Skeletal muscle cell (primary cell): Measurements from ENCODE around the gene CPEB3.
"Not testable (repeated sequence)": the region's sequence is repeated elsewhere in the genome, so short reads cannot be mapped to it uniquely, and the experiment has no call there.

Source experiments
- DNase-seq: peaks from one replicate; pipeline ENCODE4 v3.0.0-alpha.2; 2010; ENCODE audit warnings: low read depth
- H3K4me3 ChIP-seq: 2 replicates; pipeline ENCODE4 v1.5.1; 2011; ENCODE audit warnings: low read depth, mild to moderate bottlenecking, control low read depth, low read length, moderate library complexity

The CPEB3 gene

DNA sequence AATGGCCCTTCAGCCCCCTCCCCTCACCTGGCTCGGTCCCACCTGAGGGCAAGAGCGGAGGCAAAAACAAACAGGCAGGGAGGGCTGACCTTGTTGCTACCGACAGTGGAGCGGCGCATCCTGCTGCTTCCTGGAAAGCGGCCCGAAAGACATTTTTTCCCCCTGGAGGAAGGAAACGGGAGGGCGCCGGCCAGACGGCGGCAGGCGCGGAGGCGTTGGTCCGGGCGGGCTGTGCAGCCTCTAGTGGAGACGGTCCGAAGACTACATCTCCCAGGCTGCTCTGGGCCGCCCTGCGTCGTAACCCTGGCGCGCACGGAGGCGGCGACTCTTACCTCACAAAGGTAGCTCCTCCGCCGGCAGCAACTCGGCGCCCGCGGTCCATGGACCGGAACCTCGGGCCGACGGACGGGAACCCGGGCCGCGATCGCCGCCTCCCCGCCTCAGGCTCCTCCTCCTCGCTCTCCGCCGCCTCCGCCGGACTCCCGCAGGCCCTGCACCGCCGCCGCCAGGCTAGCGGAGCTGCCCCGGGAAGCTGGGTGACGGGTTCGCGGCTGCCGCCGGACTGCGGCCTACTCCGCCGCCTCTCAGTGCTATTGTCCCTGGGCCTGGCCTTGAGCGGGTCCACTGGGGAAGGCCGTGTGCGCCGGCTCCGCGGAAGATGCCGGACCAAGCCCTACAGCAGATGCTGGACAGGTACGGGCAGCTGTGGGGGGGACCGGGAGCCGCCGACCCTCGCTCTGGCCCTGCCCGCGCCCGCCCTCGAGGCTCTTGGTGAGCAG lies at the start of gene CPEB3, which contains the start of gene MARCHF5:
Gene CPEB3 (minus strand): TSS at position 242 of the 779 bp plus-strand sequence. CDS start 50,728 bp downstream, outside the sequence.
Gene MARCHF5 (plus strand): TSS at position 331 of the 779 bp plus-strand sequence. CDS start 328 bp downstream, at position 659.
- peak; percentile 87 for DNase-seq
- peak within 1 kb of the TSS; percentile 95 for H3K4me3 ChIP-seq

DNA sequence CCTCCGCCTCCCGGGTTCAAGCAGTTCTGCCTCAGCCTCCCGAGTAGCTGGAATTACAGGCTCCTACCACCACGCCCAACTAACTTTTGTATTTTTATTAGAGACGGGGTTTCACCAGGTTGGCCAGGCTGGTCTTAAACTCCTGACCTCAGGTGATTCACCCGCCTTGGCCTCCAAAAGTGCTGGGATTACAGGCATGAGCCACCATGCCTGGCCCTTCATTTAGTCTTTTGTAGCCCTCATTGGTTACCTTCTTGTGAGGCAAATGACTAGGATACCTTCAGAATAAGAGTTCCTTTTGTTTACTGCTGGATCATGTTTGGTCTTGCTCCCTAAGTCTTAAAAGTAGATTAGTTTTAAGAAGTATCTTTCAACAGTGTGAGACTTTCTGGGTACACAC lies 39.0 kb upstream of the CPEB3 start:
- H3K4me3 ChIP-seq, DNase-seq: not testable (repeated sequence)

DNA sequence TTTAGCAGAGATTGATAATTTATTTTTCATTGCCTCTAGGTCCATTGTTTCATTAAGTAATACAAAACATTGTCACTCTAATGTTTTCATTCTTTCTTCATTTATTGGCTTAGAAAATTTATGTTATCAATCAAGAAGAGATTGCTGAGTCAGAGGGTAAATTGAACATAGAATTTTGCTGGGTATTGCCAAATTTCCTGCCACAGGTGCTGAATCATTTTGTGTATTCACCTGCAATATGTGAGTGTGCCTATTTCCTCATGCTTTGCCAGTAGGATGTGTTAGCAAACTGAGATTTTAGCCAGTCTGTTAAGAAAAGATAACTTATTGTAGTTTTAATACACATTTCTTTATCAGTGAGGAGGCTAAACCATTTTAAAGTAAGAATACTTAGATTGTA lies 38.1 kb upstream of the CPEB3 start:
- DNase-seq: no peak

DNA sequence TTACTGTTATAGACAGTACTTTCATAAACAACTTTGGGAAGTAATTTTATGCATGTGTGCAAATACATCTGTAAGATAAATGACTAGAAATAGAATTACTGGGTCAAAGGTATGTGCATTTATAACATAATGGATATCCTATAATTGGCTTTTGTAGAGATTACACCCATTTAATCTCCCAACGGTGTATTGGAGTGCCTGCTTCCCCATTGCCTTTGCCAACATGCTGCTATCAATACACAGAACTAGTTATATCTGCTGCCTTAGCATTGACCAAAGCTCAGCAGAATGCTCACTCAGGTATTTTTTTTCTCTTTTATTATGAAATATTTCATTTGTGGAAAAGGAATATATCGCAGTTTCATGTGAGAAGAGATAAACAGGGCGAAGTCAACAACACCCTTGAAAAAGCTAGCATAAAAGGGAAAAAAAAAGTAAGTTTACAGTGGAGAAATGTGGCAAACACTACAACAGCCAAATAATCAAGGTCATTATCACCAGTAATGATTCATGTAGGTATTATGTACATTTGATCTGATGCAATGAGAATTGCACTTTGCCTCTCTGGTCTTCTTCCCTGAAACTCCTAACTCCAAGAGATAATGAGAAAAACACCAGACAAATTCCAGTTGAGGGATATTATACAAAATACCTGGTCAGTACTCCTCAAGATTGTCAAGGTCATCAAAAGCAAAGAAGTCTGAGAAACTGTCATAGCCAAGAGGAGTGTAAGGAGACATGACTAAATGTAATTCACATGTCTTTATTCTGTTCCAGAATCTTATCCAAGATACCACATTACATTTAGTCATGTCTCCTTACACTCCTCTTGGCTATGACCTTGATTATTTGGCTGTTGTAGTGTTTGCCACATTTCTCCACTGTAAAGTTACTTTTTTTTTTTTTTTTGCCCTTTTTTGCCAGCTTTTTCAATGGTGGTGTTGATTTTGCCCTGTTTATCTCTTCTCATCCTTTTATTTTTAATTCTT lies 36.9 kb upstream of the CPEB3 start:
- H3K4me3 ChIP-seq: no peak overlapping the region
- no peak for DNase-seq

More for the DNA sequence above, 38.1 kb upstream of the CPEB3 start:
- no peak overlapping the region for H3K4me3 ChIP-seq

DNA sequence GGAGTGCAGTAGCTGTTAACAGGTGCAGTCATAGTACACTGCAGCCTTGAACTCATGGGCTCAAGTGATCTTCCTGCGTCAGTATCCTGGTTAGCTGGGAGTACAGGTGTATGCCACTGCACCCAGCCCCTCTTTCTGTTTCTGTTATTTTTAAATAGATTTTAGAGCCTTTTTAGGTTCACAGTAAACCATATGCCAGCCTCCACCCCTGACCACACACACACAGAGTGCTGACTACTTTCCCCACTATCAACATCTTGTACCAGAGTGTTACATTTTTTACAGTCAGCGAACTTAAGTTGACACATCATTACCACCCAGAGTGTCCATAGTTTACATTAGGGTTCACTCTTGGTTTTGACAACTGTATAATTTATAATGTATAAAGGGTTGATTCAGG lies 32.2 kb upstream of the CPEB3 start:
- no peak for DNase-seq
- no peak overlapping the region for H3K4me3 ChIP-seq

DNA sequence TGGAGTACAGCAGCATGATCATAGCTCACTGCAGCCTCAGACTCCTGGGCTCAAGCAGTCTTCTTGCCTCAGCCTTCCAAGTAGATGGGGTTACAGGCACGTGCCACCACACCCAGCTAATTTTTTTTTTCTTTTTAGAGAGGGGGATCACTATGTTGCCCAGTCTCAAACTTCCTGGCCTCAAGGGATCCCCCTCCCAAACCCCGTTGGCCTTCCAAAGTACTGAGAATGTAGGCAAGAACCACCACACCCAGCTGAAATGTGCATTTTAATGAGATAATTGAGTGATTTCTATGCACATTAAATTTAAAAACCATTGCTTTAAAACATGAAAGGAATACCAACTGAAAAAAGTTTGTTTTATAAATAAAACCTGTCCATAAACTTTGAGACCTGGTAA lies 25.7 kb upstream of the CPEB3 start:
- no peak for DNase-seq
- H3K4me3 ChIP-seq: no peak overlapping the region

DNA sequence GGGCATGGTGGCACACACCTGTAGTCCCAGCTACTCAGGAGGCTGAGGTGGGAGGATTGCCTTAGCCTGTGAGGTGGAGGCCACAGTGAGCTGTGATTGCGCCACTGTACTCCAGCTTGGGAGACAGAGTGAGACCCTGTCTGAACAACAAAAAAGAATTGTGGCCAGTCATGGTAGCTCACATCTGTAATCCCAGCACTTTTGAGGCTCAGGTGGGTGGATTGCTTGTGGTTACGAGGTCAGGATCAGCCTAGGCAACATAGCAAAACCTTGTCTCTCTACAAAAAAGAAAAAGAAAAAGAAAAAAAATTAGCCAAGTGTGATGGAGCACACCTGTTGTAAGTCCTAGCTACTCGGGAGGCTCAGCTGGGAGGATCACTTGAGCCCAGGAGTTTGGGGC lies 22.9 kb upstream of the CPEB3 start:
- H3K4me3 ChIP-seq: no peak overlapping the region
- DNase-seq: no peak

DNA sequence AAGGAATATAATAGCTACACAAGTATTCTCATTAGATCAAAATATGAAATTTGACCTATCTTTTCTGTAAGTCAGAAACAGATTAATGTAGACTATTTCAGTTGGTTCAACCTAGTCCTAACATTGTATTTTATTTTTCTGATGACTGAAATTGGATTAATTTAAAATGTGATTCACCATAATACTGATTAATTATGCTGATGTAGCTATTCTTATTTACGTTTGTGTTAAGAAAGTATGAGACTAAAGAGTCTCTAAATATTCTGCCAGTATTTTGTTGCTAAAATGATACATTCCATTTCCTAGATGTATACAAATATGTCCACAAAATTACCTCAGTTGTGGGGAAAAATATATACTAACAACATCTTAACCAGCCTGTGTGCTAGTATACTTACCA lies 18.4 kb upstream of the CPEB3 start:
- DNase-seq: no peak
- H3K4me3 ChIP-seq: no peak overlapping the region

DNA sequence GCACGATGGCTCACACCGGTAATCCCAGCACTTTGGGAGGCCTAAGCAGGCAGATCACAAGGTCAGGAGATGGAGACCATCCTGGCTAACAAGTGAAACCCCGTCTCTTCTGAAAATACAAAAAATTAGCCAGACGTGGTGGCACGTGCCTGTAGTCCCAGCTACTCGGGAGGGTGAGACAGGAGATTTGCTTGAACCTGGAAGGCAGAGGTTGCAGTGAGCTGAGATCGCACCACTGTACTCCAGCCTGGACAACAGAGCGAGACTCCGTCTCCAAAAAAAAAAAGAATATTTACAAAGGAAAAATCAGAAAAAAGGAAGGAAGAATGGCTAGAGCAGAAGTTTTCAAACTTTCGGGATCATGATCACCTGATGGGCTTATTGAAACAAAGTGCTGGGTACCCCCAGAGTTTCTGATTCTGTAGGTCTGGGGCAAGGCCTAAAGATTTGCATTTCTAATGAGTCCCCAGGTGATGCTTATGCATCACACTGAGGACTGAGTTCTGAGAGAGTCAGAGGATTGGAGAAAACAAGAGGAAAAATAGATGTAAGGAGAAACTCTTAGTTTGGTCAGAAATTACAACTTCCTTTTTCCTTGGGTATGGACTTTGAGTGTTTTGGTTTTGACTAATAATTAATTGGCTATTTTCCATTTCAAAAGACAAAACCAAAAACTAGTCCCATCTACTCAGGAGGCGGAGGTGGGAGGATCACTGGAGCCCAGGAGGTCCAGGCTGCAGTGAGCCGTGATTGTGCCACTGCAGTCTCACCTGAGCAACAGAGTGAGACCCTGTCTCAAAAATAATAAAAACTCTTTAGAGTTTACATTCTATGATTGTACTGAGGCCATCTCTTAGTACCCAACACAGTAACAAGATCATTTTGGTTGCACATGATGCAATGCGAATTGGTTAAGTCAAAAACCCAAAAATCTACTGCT lies 14.5 kb upstream of the CPEB3 start:
- DNase-seq: no peak
- no peak overlapping the region for H3K4me3 ChIP-seq

DNA sequence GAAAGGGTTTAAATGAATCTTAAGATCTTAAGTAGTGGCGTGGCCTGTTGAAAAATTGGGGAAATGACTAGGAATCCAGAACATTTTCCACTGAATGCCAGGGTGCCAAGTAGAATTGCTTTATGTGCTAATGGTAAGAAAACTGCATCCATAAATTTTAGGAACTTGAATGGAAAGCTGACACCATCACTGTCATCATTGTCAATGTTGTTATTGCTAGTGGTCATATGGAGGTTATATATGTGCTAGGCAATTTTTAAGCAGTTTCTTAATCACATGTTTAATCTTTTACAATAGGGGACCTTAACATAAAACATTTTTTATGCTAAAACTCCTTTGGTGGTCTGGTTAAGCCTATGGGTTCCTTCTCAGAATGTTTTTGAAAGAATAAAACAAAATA lies 13.2 kb upstream of the CPEB3 start:
- no peak for DNase-seq
- no peak overlapping the region for H3K4me3 ChIP-seq

DNA sequence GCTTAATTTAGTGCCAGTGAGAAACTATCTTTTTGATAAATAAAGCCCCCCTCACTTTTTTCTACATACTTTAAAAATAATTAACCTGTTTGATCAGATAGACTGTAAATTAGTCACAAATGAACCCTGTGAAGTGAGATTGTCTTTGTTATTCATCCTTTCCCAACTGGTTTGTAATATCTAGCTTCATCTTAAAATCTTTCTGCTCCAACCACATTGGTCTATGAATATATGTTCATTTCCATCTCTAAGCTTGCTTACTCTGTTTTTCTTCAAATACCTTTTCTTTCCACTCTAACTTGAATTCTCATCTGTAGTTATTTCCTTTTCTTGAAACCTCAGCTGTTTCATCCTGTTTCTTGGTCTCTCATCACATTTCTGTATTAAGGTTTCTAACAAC lies 12.2 kb upstream of the CPEB3 start:
- DNase-seq: no peak
- H3K4me3 ChIP-seq: no peak overlapping the region

DNA sequence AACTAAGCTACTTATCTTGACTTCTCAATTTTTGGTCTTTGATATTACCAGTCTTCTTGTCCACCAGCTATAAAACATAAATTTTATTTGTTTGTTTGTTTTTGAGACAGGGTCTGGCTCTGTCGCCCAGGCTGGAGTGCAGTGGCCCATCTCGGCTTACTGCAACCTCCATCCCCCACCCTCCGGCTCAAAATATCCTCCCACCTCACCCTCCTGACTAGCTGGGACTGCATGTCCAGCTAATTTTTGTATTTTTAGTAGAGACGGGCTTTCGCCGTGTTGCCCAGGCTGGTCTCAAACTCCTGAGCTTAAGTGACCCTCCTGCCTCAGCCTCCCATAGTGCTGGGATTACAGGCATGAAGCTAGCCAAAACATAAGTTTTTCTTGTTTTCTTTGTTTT lies 7.6 kb upstream of the CPEB3 start:
- no peak overlapping the region for H3K4me3 ChIP-seq
- no peak for DNase-seq

DNA sequence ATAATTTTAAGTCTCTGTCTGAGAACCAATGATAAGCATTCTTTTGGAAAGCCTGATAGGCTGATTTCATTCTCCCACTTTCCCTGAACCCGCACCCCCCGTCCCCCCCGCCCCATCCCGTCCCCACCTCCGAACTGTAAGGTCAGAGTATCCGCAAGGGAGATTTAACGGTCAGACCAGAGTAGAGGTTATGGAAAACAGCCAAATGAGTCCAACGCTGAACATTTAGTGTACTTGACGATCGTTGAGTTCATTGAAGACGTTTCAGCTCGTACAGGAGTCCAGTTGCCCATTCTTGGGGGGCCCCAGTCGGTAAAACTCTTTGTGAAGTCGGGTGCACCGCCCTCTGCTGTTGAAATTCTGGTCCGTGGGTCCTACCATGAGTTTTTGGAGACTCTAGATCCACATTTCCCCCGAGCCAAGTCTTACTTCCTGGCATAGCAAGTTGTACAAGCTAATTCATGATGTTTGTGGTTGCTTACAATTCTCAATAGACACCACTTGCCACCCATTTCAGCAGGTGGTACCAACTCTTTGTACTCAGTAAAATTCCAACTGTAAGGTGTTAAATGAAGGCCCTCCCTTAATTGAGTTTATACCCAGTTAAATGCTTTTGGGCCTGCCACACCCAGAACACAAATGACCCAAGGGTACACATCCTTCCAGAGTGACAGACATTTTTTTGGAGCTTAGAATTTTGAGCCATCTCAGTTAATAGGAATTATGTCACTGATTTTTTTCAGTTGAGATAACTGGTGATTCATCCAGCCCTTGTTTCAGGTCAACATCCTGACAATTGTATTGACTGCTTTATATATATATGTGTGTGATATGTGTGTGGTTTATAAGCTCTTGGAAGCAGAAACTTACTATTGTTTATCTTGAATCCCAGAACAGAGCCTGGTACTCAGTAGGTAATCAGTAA lies 1.3 kb upstream of the CPEB3 start:
- peak overlapping the region; percentile 95 for H3K4me3 ChIP-seq
- DNase-seq: no peak

DNA sequence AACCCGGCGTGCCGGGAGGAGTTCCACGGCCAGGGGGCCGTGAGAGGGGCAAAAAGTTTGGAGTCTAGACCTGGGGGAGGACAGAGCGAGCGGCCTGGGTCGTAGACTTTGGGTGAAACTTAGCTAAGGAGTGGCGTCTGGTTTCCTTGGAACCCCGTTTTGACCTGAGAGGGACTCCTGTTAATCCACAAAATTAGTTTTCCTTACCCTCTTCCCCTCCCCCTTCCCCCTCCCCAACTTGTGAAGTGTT lies 663 bp upstream of the CPEB3 start:
- DNase-seq: no peak
- H3K4me3 ChIP-seq: peak overlapping the region; percentile 95

DNA sequence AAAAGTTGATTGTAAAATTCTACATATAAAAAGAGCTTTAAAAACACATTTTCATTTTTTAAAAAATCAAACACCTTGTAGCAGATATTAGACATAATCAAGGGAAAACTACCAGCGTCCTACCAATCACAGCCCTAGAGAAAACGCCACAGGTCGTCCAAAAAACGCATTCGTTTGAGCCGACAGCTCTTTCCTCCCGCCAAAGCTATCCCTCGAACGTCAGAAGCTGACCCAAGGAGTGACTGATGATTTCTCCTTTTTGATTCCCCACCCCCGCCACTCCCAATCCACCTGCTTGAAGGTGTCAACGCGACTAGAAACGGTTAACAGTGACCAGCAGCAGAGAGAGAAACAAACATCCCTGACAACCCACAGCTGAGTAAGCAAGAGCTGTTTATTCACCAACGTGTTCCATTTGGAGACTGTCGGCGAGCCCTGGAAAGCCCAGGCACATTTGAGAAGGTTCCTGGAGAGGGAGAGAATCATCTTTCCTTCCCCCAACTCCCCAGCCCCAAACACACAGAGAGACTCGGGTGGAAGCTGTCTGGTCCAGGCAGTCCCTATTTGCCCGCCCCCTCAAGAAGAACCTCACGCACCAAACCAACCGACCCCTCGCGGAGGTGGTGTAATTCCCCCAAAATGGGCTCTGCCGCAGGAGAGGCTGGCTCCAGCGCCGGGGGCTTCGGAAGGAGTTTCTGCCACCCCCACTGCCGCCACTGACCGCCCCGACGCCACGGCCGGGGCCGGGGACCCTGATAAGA lies 622 bp downstream of the CPEB3 start:
- peak overlapping the region; percentile 95 for H3K4me3 ChIP-seq
- DNase-seq: no peak

DNA sequence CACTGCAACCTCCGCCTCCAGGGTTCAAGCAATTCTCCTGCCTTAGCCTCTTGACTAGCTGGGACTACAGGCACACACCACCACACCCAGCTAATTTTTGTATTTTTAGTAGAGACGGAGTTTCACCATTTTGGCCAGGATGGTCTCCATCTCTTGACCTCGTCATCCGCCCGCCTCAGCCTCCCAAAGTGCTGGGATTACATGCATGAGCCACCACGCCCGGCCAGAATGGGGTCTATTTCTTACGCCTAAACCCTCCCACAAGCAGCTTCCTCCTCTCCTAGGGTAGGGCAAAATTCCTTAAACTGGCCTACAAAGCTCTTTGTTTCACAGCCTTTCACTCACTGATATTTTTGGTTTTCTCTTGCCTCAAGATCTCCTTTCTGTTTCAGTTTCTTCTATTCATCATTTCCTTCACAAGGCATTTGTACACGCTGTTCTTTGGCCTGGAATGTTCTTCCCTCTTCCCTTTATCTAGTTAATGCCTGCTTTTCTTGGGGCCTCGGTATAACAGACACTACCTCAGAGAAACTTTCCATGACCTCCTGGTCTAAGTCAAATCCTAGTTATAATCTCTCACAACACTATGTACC lies 6.7 kb downstream of the CPEB3 start:
- DNase-seq: no peak
- no peak overlapping the region for H3K4me3 ChIP-seq

DNA sequence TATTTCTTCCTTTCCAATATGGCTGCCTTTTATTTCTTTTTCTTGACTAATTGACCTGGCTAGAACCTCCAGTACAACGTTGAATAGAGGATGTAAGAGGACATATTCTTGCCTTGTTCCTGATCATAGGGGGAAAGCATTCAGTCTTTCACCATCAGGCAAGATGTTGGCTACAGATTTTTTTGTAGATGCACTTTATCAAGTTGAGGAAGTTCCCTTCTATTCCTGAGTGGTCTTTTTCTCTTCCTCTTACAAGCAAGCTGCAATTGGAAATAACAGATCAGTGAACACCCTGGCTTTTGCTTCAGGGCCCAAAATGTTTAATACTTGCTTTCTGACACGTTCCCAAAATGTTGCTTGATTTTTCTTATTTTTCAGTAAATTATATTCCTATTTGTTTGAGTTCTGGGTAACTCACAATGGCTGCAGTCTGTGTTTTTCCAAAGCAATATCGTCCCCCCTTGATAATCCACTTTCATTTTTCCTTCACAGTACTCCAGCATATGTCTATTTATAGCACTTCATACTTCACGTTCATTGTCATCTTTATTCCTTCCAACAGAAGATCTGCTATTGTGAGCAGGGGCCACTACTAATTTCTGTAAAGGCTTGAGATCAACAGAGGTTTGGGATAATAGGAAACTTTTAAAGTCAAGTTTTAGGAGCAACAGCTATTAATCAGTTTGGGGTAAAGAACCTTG lies 11.7 kb downstream of the CPEB3 start:
- no peak overlapping the region for H3K4me3 ChIP-seq
- DNase-seq: no peak
